ENCODE data around the gene POU2F1. TPM values are rescaled to one million over a fixed set of nuclear protein-coding genes. Genes with fewer than 3 reads are reported as not detected.

POU2F1 gene
- total and polyA plus RNA-seq, 2 donors (not counting 3 experiments of a cell fraction or from before 2014, with no cell fraction given): 6.0 to 12.9 TPM

- intact Hi-C loops (cut with micrococcal nuclease): no loop called here
- Histone ChIP-seq H3K9ac (replicated peaks; ENCODE audit: extremely low read depth, insufficient read depth, low read length) (no peak overlapping the region), H3K9me3 (replicated peaks; ENCODE audit: control insufficient read depth, insufficient read depth, low read length) (no peaks in the 10 kb centered on the region), H3K27ac (ENCODE audit: insufficient read depth, low read depth, low read length) (no peak overlapping the region), H3K79me2 (ENCODE audit: control insufficient read depth, insufficient read depth, low read length) (peaks cover 6% of the 10 kb centered on the region), H2AFZ (ENCODE audit: low read depth, low read length) (no peak overlapping the region), H3K4me1 (ENCODE audit: control insufficient read depth, extremely low read depth, insufficient read depth, low read length) (peaks cover 13% of the 10 kb centered on the region), H3K27me3 (ENCODE audit: control insufficient read depth in 2 of 2, insufficient read depth in 2 of 2, low read length in 2 of 2) (no peaks in the 10 kb centered on the region), H3K36me3 (ENCODE audit: control insufficient read depth in 2 of 2, extremely low read depth in 1 of 2, insufficient read depth in 2 of 2, low read length in 2 of 2) (no peaks in the 10 kb centered on the region), H3K9me1 (replicated peaks; ENCODE audit: control insufficient read depth, extremely low read depth, insufficient read depth, low read length) (no peaks in the 10 kb centered on the region), H3K4me3 (replicated peaks in 1 of 3; ENCODE audit: insufficient read depth in 1 of 3, low read depth in 1 of 3, low read length in 3 of 3) (no peak overlapping the region), H4K20me1 (replicated peaks; ENCODE audit: control insufficient read depth, extremely low read depth, insufficient read depth, low read length) (no peaks in the 10 kb centered on the region), H3K4me2 (ENCODE audit: insufficient read depth, low read length) (no peak overlapping the region)
- FAIRE-seq (no peak), DNase-seq (ENCODE audit: low read depth, low spot score) (no peak)
- TF ChIP-seq POLR2AphosphoS5 (IDR thresholded peaks at IDR 0.05; ENCODE audit: insufficient read depth, low read depth, low read length): no peak
- no peak for TF ChIP-seq POLR2A (IDR thresholded peaks at IDR 0.05; ENCODE audit: low read depth, low read length)
- TF ChIP-seq CTCF (IDR thresholded peaks at IDR 0.05; ENCODE audit: extremely low read depth in 1 of 2, insufficient read depth in 1 of 2, low read depth in 1 of 2, low read length in 2 of 2): no peak
- TF ChIP-seq JUN (IDR thresholded peaks at IDR 0.05; ENCODE audit: borderline replicate concordance, insufficient read depth, insufficient read length, low read depth): no peak
- TF ChIP-seq MYC (IDR thresholded peaks at IDR 0.05; ENCODE audit: low read depth, low read length): no peak
- TF ChIP-seq MAX (IDR thresholded peaks at IDR 0.05; ENCODE audit: insufficient read depth, insufficient read length): no peak
- no peak for TF ChIP-seq EZH2 (IDR thresholded peaks at IDR 0.05; ENCODE audit: borderline replicate concordance, low read depth, low read length, severe bottlenecking)
- TF ChIP-seq FOS (IDR thresholded peaks at IDR 0.05; ENCODE audit: borderline replicate concordance, insufficient read depth, low read length): no peak
- TF ChIP-seq GATA2 (IDR thresholded peaks at IDR 0.05; ENCODE audit: insufficient read depth, insufficient read length, low read depth, low read length): no peak
- dilution Hi-C loops (cut with MboI; ENCODE audit: extremely low pct_ligation_motif_present, low sequenced_read_pairs): no loop called here
- BruUV-seq (replicated peaks): no TSS peak
- ChIA-PET CTCF (interaction anchor here (1.1 to 2.0 kb wide), 2 partner anchors 13 to 24 kb away, joined by 4 to 7 read pairs; no protein-coding TSS in a partner anchor), POLR2A (no interaction called here)
Measured at GRCh38 chr1:167292216-167292615, 71.5 kb downstream of the POU2F1 start.
